Measurements from ENCODE around the gene NFATC2. TPM values are rescaled to one million over a fixed set of nuclear protein-coding genes. Genes with fewer than 3 reads are reported as not detected.

Gene NFATC2
- total RNA-seq, 1 donor from 2014 or later, result 3.9 TPM

- Mint-ChIP-seq H3K4me1 (ENCODE audit: low read depth, unreplicated experiment) (peaks cover 32% of the 10 kb centered on the region), H3K27ac (ENCODE audit: unreplicated experiment) (peak overlapping the region; percentile 15)
These were observed 114.7 kb downstream of the NFATC2 start for GRCh38 chr20:51427651-51428291.

GRCh38 chr20:51426718-51427650 is 115.5 kb downstream of the NFATC2 start:
- Histone ChIP-seq H3K4me1 (ENCODE audit: insufficient read depth, low read length) (peaks cover 13% of the 10 kb centered on the region), H3K27ac (ENCODE audit: low read depth, low read length) (no peak overlapping the region), H3K36me3 (ENCODE audit: insufficient read depth, low read length) (no peaks in the 10 kb centered on the region), H3K9ac (ENCODE audit: low read length) (no peak overlapping the region), H3K79me2 (ENCODE audit: insufficient read depth, low read length) (no peaks in the 10 kb centered on the region), H2AFZ (ENCODE audit: low read depth, low read length) (no peak overlapping the region), H3K27me3 (ENCODE audit: insufficient read depth, low read length) (no peaks in the 10 kb centered on the region), H3K4me2 (ENCODE audit: low read length) (no peak overlapping the region), H4K20me1 (ENCODE audit: insufficient read depth, low read length) (peaks cover 4% of the 10 kb centered on the region), H3K9me3 (ENCODE audit: insufficient read depth, low read depth, low read length) (no peaks in the 10 kb centered on the region), H3K4me3 (ENCODE audit: insufficient read depth, low read depth, low read length) (no peak overlapping the region)
- peaks cover 2% of the 10 kb centered on the region for H3K27me3 Mint-ChIP-seq (ENCODE audit: low read depth, unreplicated experiment)
- TF ChIP-seq CTCF (IDR thresholded peaks at IDR 0.05; ENCODE audit: insufficient read depth, low read depth, low read length), result no peak
- TF ChIP-seq EZH2 (IDR thresholded peaks at IDR 0.05; ENCODE audit: insufficient read depth, low read length), result no peak
- peaks cover 32% of the 10 kb centered on the region for H3K4me1 Mint-ChIP-seq (ENCODE audit: low read depth, unreplicated experiment)
- H3K9me3 Mint-ChIP-seq (ENCODE audit: unreplicated experiment), result no peaks in the 10 kb centered on the region
- FAIRE-seq, result no peak
- no peak overlapping the region for H3K27ac Mint-ChIP-seq (ENCODE audit: unreplicated experiment)
- H3K4me3 Mint-ChIP-seq (ENCODE audit: unreplicated experiment), result no peak overlapping the region
- peaks cover 6% of the 10 kb centered on the region for H3K36me3 Mint-ChIP-seq (ENCODE audit: low read depth, unreplicated experiment)
- no peak for DNase-seq (ENCODE audit: low read depth)

More at GRCh38 chr20:51427651-51428291, 114.7 kb downstream of the NFATC2 start:
- Histone ChIP-seq H3K9me3 (ENCODE audit: insufficient read depth, low read depth, low read length) (no peaks in the 10 kb centered on the region), H3K79me2 (ENCODE audit: insufficient read depth, low read length) (no peaks in the 10 kb centered on the region), H3K4me3 (ENCODE audit: insufficient read depth, low read depth, low read length) (no peak overlapping the region), H2AFZ (ENCODE audit: low read depth, low read length) (no peak overlapping the region), H3K36me3 (ENCODE audit: insufficient read depth, low read length) (no peaks in the 10 kb centered on the region), H3K9ac (ENCODE audit: low read length) (peak overlapping the region; percentile 2), H3K4me2 (ENCODE audit: low read length) (peak overlapping the region; percentile 43), H3K27me3 (ENCODE audit: insufficient read depth, low read length) (no peaks in the 10 kb centered on the region), H4K20me1 (ENCODE audit: insufficient read depth, low read length) (peaks cover 4% of the 10 kb centered on the region), H3K27ac (ENCODE audit: low read depth, low read length) (no peak overlapping the region), H3K4me1 (ENCODE audit: insufficient read depth, low read length) (peaks cover 13% of the 10 kb centered on the region)
- DNase-seq (ENCODE audit: low read depth) (no peak), FAIRE-seq (no peak)
- peaks cover 7% of the 10 kb centered on the region for H3K36me3 Mint-ChIP-seq (ENCODE audit: low read depth, unreplicated experiment)
- H3K4me3 Mint-ChIP-seq (ENCODE audit: unreplicated experiment), result no peak overlapping the region
- TF ChIP-seq EZH2 (IDR thresholded peaks at IDR 0.05; ENCODE audit: insufficient read depth, low read length), result no peak
- no peak for TF ChIP-seq CTCF (IDR thresholded peaks at IDR 0.05; ENCODE audit: insufficient read depth, low read depth, low read length)
- H3K9me3 Mint-ChIP-seq (ENCODE audit: unreplicated experiment), result no peaks in the 10 kb centered on the region
- H3K27me3 Mint-ChIP-seq (ENCODE audit: low read depth, unreplicated experiment), result peaks cover 2% of the 10 kb centered on the region

Measured in astrocyte (in vitro differentiated cells and primary cell).